Measurements from ENCODE around the gene NFIB.

- TF ChIP-seq CTCF (IDR thresholded peaks at IDR 0.05) (no peak), POLR2A (IDR thresholded peaks at IDR 0.05) (no peak)
Measured at GRCh38 chr9:14310311-14310710, 3.6 kb downstream of the NFIB start.

All from body of pancreas (tissue), 4 donors.